Mucosa of stomach (tissue), 1 donor: ENCODE data around the gene CHN1.

Experiments used
- H3K27me3 ChIP-seq: one replicate; pipeline ENCODE4 v1.7.0; 2013; ENCODE audit warnings: mild to moderate bottlenecking, low read length; ENCODE audit not compliant: control insufficient read depth, insufficient read depth
- H3K36me3 ChIP-seq: one replicate; pipeline ENCODE4 v1.7.0; 2013; ENCODE audit warnings: low read length; ENCODE audit not compliant: control insufficient read depth, insufficient read depth
- H3K4me1 ChIP-seq: one replicate; pipeline ENCODE4 v1.7.0; 2013; ENCODE audit warnings: mild to moderate bottlenecking, low read length; ENCODE audit not compliant: control insufficient read depth, insufficient read depth
- H3K4me3 ChIP-seq: one replicate; pipeline ENCODE4 v1.7.0; 2013; ENCODE audit warnings: low read length
- H3K9ac ChIP-seq: one replicate; pipeline ENCODE4 v1.7.0; 2013; ENCODE audit warnings: mild to moderate bottlenecking, low read length, moderate library complexity
- H3K9me3 ChIP-seq: one replicate; pipeline ENCODE4 v1.7.0; 2013; ENCODE audit warnings: mild to moderate bottlenecking, low read length, moderate library complexity; ENCODE audit not compliant: control insufficient read depth
- donor health status: Pancreatic carcinoma.

CHN1 gene

GRCh38 chr2:174781996-174782395 lies 223.2 kb downstream of the CHN1 start:
- Histone ChIP-seq H3K9me3 (no peaks in the 10 kb centered on the region), H3K27me3 (no peaks in the 10 kb centered on the region), H3K36me3 (no peaks in the 10 kb centered on the region), H3K9ac (no peak overlapping the region), H3K4me1 (no peaks in the 10 kb centered on the region), H3K4me3 (no peak overlapping the region)

- no peaks in the 10 kb centered on the region for H3K4me1 ChIP-seq
- H3K36me3 ChIP-seq, result no peaks in the 10 kb centered on the region
- no peak overlapping the region for H3K9ac ChIP-seq
- H3K4me3 ChIP-seq, result no peak overlapping the region
- no peaks in the 10 kb centered on the region for H3K27me3 ChIP-seq
- H3K9me3 ChIP-seq, result no peaks in the 10 kb centered on the region
These were observed 223.9 kb downstream of the CHN1 start for GRCh38 chr2:174781298-174781697.

- no peaks in the 10 kb centered on the region for H3K4me1 ChIP-seq
- no peak overlapping the region for H3K9ac ChIP-seq
- no peaks in the 10 kb centered on the region for H3K27me3 ChIP-seq
- H3K4me3 ChIP-seq, result no peak overlapping the region
- H3K9me3 ChIP-seq, result no peaks in the 10 kb centered on the region
- H3K36me3 ChIP-seq, result no peaks in the 10 kb centered on the region
These were observed 224.3 kb downstream of the CHN1 start for GRCh38 chr2:174780856-174781255.

GRCh38 chr2:174780191-174780840 lies 224.9 kb downstream of the CHN1 start:
- no peaks in the 10 kb centered on the region for H3K36me3 ChIP-seq
- H3K4me1 ChIP-seq, result no peaks in the 10 kb centered on the region
- no peaks in the 10 kb centered on the region for H3K27me3 ChIP-seq
- no peak overlapping the region for H3K4me3 ChIP-seq
- H3K9me3 ChIP-seq, result no peaks in the 10 kb centered on the region
- H3K9ac ChIP-seq, result no peak overlapping the region

- Histone ChIP-seq H3K9ac (no peak overlapping the region), H3K27me3 (no peaks in the 10 kb centered on the region), H3K4me1 (no peaks in the 10 kb centered on the region), H3K36me3 (no peaks in the 10 kb centered on the region), H3K4me3 (no peak overlapping the region), H3K9me3 (no peaks in the 10 kb centered on the region)
These were observed 225.7 kb downstream of the CHN1 start for GRCh38 chr2:174779361-174779928.

- H3K9ac ChIP-seq, result no peak overlapping the region
- no peaks in the 10 kb centered on the region for H3K4me1 ChIP-seq
- no peaks in the 10 kb centered on the region for H3K27me3 ChIP-seq
- no peak overlapping the region for H3K4me3 ChIP-seq
- no peaks in the 10 kb centered on the region for H3K36me3 ChIP-seq
- H3K9me3 ChIP-seq, result no peaks in the 10 kb centered on the region
These were observed 226.8 kb downstream of the CHN1 start for GRCh38 chr2:174778085-174778981.

GRCh38 chr2:174777347-174778084 lies 227.7 kb downstream of the CHN1 start:
- Histone ChIP-seq H3K4me1 (no peaks in the 10 kb centered on the region), H3K4me3 (no peak overlapping the region), H3K9me3 (no peaks in the 10 kb centered on the region), H3K36me3 (no peaks in the 10 kb centered on the region), H3K9ac (no peak overlapping the region), H3K27me3 (no peaks in the 10 kb centered on the region)

GRCh38 chr2:174776675-174777074 lies 228.5 kb downstream of the CHN1 start:
- no peak overlapping the region for H3K4me3 ChIP-seq
- H3K9me3 ChIP-seq, result no peaks in the 10 kb centered on the region
- H3K4me1 ChIP-seq, result peaks cover 7% of the 10 kb centered on the region
- no peak overlapping the region for H3K9ac ChIP-seq
- no peaks in the 10 kb centered on the region for H3K36me3 ChIP-seq
- no peaks in the 10 kb centered on the region for H3K27me3 ChIP-seq

GRCh38 chr2:174776223-174776622 lies 229.0 kb downstream of the CHN1 start:
- H3K4me1 ChIP-seq, result peaks cover 8% of the 10 kb centered on the region
- no peak overlapping the region for H3K9ac ChIP-seq
- no peaks in the 10 kb centered on the region for H3K9me3 ChIP-seq
- H3K27me3 ChIP-seq, result no peaks in the 10 kb centered on the region
- no peaks in the 10 kb centered on the region for H3K36me3 ChIP-seq
- H3K4me3 ChIP-seq, result no peak overlapping the region

- Histone ChIP-seq H3K4me3 (no peak overlapping the region), H3K27me3 (no peaks in the 10 kb centered on the region), H3K9ac (no peak overlapping the region), H3K36me3 (no peaks in the 10 kb centered on the region), H3K9me3 (no peaks in the 10 kb centered on the region), H3K4me1 (peaks cover 8% of the 10 kb centered on the region)
These were observed 229.6 kb downstream of the CHN1 start for GRCh38 chr2:174775571-174775980.

- no peaks in the 10 kb centered on the region for H3K27me3 ChIP-seq
- no peak overlapping the region for H3K9ac ChIP-seq
- no peak overlapping the region for H3K4me3 ChIP-seq
- no peaks in the 10 kb centered on the region for H3K36me3 ChIP-seq
- H3K9me3 ChIP-seq, result no peaks in the 10 kb centered on the region
- H3K4me1 ChIP-seq, result peaks cover 8% of the 10 kb centered on the region
These were observed 230.3 kb downstream of the CHN1 start for GRCh38 chr2:174774886-174775285.

- H3K9me3 ChIP-seq, result no peaks in the 10 kb centered on the region
- H3K9ac ChIP-seq, result no peak overlapping the region
- peaks cover 8% of the 10 kb centered on the region for H3K4me1 ChIP-seq
- no peaks in the 10 kb centered on the region for H3K27me3 ChIP-seq
- H3K36me3 ChIP-seq, result no peaks in the 10 kb centered on the region
- H3K4me3 ChIP-seq, result no peak overlapping the region
These were observed 232.0 kb downstream of the CHN1 start for GRCh38 chr2:174773215-174773614.
